Measurements from ENCODE around the gene TMEM140.
A peak's percentile ranks its signal among the peaks of the same experiment; 100 is the strongest.
"Not testable (repeated sequence)": the region's sequence is repeated elsewhere in the genome, so short reads cannot be mapped to it uniquely, and the experiment has no call there.

Gene TMEM140

DNA sequence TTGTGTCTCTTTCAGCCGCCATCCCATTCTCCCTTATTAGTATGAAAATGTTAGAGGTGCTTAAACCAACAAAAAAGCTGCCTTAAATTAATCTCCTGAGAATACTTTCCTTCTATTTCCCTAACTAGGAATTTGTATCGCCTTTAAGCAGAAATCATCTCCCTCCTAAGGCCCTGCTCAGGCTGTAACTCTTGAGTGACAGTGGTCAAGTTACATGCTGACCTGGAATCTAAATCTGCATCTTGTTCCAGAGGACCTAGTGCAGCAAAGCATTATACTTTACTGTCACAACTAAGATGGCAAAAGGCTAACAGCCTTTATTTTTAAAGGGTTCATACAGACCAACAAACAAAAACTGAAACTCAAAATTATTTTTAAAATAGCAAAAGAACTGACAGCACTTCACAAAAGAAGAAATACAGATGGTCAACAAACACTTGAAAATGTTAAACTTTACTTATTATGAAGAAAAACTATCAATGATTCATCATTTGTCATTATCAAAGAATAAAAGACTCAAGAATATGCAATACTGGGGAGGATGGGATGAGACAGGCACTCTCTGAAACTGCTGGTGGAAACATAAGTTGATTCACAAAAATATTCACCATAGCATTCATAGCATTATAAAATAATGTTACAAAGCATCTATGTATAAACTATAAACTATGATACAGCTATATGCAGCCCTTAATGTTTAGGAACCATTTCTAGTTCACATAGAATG lies 11.7 kb downstream of the TMEM140 start:
- no peak for DNase-seq

DNA sequence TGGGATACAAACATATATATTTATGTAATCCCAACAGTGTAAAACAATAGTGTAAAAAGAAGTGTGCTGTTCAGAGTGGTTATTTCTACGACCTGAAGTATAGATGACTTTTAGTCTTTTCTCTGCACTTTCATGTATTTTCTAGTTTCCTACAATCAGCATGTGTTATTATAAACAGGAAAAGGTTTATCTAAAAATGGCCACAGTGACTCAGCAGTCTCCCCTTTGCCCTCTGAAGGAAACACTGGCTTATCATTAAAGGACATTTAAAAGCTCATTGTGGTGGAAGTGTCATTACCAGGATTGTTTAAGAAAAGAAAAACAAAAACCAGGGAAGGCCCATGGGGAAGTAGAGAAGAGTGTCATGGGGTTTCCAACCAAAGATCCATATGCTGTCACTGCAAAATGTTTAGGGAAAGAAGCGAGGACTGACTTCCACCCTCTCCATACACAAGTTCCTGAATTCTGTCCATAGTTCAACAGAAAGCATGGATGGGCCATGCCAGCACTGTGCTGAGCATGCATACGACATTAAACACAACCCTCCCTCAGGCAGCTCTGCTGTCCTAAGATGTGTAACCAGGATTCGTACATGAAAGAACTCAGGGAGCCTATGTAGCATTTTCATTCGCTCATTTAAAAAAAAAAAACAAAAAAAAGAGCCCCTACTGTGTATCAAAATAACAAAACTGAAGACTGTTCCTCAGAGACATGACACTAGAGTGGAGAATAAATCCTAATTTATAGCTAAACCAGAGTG lies 12.4 kb downstream of the TMEM140 start:
- DNase-seq, result no peak

DNA sequence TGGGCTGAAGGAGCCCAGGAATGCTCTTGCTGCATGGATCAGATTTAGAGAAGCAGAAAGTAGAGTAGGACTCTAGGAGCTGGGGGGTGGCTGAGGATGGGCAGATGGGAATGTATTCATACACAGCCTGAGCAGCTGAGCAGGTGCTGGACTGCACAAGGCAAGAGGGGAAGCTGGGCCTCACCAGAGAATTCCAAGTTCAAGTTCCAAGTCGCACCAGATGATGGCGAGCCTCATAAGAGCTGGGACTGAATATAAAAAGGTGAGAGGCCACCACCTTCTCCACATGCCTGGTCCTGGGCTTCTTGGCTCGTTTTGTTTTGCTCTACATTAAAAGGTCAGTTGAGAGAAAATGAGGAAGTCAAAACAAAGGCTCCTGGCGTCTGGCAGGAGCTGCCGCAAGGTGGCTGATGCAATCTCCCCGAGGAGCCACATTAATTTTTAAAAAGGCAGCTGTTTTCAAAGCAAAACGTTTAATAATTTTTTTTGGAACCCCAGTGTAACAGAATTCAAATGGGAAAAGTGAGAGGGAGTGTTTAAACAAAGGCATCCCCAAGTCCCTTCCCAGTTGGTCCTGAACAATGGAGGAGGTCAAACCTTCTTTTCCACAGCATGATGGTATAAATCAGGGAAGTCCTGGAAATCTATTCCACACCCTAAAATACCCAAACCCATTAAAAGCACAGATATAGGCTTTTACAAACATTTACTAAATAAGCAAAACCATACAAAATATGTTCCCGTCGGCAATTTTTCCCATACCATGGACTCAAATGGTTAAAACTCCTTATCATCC lies 13.2 kb downstream of the TMEM140 start:
- no peak for DNase-seq

DNA sequence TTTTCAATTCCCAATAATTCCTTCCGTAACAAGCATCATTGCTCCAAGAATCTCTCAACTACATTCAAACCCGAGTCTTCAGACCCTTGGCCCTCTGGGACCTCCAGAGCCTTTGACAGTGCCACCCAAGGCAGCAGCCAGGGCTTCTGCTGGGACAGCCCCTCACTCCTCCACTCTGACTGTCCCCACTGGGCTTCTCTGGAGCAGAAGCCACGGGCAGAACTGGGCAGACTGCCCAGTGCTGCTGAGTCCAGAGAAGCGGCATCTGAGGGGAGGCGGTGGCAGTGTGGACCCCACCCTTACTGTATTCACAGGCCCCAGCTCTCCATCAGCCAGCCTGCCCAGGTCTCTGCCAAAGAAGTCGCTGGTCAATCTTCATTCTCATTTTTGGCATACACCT lies 13.8 kb downstream of the TMEM140 start:
- no peak for DNase-seq

DNA sequence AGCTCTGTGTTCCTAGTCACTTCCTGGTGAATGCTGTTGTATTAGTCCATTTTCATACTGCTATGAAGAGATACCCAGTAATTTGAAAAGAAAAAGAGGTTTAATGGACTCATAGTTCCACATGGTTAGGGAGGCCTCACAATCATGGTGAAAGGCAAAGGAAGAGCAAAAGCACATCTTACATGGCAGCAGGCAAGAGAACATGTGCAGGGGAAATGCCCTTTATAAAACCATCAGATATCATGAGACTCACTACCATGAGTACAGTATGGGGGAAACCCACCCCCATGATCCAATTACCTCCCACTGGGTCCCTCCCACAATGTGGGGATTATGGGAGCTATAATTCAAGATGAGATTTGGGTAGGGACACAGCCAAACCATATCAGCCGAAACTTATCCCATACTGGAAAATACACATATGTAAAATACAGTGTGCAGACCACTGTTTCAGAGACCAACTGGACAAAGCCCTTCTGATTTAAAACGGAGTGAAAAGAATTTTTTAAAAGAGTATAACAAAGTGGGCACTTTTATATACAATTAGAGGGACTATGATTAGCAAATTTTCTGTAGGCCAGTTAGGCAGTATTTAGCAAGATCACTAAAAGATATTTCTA lies 14.6 kb downstream of the TMEM140 start:
- no peak for DNase-seq

DNA sequence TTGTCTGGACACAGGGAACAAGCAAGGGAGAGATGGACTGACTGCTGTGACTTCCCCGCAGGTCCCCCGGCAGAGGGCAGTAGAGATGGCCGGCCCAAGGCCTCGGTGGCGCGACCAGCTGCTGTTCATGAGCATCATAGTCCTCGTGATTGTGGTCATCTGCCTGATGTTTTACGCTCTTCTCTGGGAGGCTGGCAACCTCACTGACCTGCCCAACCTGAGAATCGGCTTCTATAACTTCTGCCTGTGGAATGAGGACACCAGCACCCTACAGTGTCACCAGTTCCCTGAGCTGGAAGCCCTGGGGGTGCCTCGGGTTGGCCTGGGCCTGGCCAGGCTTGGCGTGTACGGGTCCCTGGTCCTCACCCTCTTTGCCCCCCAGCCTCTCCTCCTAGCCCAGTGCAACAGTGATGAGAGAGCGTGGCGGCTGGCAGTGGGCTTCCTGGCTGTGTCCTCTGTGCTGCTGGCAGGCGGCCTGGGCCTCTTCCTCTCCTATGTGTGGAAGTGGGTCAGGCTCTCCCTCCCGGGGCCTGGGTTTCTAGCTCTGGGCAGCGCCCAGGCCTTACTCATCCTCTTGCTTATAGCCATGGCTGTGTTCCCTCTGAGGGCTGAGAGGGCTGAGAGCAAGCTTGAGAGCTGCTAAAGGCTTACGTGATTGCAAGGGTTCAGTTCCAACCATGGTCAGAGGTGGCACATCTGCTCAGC lies 16.6 kb downstream of the TMEM140 start:
- DNase-seq, result no peak

DNA sequence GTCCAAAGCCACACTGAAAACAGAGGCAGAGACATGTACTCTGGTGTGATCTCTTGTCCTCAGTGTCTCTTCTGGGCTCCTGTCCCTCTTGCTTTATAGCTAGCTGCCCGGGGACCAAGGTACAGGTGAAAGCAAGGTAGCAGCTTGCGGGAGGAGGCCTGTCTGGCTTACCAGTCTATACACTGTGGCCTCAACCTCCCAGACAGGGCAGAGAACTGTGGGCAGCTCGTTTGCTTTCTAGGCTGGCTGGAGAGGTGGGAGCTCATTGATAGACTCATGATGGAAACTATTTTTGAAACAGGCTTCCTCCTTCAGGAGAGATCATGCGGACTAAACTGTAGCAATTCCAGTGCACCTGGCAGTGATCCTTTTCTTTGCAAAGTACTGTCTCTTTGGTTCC lies 18.0 kb downstream of the TMEM140 start:
- no peak for DNase-seq

DNA sequence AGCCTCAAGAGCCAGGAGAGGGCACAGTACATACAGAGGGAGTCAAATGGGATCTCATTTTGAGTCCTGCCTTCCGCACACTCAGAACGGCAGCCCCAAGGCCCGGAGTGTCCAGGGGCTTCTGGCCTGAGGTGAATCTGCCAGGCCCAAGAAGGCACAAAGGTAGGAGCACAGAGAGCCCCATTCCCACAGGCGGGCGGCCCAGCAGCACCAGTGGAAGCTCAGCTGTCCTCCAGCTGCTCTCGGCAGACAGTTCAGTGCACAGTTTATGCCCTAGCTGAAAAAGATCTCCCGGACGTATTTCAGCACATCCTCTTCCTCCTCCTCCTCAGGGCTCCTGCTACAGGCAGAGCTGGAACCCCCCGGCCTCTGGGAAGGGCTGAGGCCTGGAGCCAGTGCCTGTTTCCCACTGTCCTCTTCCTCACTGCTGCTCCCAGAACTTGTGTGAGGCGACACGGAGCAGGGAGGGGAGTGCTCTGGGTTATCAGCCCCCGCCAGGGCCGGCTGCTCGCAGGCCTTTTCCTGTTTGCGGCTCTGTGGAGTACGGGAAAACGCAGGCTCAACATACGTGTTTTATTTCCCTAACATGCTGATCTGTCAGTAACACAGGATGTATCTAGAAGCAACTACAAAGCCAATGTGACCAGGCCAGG lies 18.6 kb downstream of the TMEM140 start:
- no peak for DNase-seq

DNA sequence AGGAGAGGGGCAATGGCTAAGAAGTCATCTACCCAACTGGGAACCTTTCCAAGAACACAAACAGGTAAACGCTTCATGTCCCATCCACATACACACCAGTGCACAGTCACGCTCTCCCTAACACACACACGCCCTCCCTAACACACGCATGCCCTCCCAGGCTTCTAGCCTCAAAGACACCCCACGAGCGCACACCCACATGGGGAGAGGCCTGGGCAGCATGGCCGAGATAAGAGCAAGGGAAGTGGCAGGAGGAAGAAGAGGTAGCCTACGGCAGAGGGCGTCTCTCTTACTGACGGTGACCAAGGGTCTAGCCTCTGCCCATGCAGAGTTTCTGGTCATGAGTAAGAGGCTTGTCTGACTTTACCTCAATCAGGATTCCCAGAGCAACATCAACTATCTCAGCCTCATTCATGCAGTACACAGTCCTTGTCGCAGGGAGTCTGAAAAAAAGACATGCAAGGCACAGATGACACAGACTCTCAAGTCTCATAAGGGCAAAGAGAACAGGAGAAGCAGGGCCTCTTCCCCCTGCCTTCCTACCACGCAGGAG lies 19.6 kb downstream of the TMEM140 start:
- DNase-seq, result no peak

DNA sequence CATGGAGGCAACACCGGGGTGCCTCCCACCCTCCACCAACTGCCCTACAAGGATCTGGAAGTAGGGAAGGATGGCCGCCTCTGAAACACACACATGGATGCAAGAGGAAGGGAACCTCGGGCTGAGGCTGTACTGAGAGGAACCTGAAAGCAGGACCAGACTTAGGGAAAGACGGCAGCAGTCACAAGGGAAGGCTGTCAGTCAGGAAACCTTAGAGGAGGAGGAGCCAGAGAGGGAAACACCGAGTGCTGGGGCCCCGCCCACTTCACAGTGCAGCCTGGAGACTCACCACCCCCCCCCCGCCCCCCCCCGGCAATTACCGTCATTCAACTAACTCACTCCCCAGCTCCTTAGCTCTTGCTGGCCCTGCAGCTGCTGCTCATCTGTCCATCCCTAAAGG lies 20.1 kb downstream of the TMEM140 start:
- no peak for DNase-seq

DNA sequence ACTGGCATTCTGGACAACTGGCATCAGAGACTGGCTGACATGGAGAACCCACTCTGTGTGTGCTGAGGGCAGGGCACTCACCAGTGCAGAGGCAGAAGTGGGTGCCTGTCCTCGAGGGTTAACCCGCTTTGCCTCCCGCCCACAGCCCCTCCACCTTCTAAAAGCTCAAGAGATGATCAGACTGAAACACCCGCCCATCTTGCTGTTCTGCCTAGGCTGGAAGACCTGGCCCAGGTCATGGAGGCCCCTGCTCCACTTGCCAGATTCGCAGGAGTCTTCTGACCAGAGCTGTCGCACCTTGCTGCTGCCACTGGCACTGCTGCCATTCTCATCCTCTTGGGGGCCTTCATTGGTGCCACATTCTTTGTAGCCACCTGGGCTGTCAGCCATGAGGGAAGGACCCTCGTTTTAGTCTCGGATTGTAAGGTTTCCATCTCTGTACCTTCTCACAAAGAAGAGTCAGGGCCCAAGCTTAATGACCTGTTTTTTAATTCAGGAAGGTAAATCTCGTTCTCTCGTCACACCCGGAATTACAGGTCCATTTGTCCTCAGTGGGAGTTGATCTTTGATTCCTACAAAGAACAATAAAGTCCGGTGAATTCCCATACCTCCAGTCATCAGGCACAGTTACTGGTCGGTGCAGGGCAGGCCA lies 20.7 kb downstream of the TMEM140 start:
- no peak for DNase-seq

DNA sequence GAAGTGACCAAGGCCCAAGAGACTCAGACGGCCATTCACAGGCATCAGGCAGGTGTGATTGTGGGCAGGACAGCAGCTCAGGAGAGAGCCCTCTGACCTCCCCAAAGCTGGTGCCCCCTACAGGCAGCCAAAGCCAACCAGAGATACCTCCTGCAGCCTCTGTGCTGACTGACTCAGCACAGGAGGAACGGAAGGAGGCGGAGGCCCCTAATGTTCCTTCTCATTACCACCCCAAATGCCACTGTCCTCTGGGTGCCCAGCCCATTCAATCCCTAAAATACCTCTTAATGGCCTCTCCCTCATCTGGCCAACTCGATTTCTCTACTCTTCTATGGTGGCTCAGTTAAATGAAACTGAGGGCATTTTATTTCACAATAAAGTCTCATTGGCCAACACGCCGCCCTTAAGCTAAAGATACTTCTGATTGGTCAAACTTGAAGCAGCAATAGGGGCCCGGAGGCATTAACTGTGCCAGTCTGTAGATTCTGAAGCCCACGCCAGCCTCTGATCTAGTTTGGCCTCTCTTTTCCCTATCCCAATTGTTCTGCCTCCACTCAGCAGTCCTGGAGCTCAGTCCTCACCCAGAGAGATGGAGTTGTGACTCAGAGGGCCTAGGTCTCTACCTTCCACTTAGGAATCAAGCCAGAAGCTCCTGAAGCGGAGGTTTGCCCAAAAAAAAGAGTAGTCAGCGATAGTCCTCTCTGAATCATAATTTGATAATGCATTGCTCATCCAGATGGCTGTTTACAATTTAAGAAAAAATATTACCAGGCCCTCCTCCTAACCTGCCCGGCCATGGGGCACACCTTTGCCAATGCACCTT lies 21.5 kb downstream of the TMEM140 start:
- DNase-seq, result peak; percentile 7

DNA sequence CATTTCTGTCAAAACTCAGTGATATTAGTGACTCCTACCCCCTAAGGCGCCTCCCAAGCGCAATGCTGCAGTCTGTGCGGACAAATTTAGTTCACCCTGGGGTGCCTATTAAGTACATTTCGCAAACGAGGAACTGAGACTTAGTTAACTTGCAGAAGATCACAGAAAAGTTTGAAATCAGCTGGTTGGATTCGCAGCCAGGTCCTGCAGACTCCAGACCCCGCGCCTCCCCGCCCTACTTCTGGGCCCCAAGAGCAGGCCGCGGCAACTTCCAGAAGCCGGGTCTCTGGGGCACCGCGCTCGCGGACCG lies 22.0 kb downstream of the TMEM140 start:
- DNase-seq, result no peak

DNA sequence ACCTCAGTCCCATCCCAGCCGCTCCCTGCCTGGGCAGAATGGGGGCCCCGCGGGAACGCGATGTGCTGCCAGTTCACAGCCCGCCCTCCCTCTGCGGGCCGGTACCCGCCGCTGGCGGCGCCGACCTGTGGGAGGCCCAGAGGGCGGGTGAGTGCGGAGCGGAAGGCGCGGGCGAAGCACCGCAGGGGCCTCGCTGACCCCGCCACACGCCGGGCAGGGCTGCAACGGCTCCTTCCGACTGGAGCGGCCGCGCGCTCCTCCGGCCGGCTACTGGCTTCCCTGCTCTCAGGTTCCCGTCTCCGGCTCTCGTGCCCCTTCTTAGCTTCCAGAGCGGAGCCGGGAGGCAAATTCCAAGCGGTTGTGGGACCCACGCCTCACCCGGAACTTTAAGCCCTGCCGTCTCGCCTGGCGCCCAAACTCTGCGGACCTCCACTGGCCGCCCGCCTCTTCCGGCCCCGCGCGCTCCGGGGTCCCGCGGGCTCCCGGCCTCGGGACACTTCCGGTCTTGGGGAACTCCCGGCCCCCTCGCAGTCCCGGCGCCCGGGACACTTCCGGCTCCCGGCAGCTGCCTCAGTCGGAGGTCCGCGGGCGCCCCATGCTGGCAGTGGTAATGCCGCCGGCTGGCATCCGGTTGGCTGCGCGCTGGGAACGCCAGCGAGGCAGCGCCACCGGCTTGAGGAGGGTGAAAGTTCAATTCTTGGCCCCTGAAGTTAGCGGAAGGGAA lies 22.6 kb downstream of the TMEM140 start, which contains the start of gene CYREN:
TSS of gene CYREN (minus strand) at position 434 of the 724 bp plus-strand sequence. CDS start 1,785 bp downstream, outside the sequence.
- DNase-seq, result peak; percentile 91

DNA sequence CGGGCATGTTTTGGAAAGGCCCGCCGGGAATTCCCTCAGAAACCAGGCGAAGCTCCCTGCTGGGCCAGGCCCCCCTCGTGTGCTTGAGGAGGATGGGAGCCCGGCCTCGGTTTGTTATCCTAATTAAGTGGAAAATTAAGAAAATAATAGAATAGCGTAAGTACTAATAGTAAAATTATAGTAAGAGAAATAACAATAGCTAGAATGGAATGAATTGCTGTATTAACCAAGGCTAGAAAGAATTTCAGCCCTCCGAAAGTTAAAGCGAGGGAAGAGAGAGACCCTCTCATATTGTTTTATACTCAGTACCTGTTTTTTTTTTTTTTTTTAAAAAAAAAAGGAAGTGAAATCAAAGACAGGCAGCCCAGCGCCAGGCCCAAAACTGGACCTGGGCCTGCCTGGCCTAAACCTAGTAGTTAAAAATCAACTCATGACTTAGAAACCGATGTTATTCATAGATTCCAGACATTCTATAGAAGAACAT lies 23.2 kb downstream of the TMEM140 start:
- not testable (repeated sequence) for DNase-seq

DNA sequence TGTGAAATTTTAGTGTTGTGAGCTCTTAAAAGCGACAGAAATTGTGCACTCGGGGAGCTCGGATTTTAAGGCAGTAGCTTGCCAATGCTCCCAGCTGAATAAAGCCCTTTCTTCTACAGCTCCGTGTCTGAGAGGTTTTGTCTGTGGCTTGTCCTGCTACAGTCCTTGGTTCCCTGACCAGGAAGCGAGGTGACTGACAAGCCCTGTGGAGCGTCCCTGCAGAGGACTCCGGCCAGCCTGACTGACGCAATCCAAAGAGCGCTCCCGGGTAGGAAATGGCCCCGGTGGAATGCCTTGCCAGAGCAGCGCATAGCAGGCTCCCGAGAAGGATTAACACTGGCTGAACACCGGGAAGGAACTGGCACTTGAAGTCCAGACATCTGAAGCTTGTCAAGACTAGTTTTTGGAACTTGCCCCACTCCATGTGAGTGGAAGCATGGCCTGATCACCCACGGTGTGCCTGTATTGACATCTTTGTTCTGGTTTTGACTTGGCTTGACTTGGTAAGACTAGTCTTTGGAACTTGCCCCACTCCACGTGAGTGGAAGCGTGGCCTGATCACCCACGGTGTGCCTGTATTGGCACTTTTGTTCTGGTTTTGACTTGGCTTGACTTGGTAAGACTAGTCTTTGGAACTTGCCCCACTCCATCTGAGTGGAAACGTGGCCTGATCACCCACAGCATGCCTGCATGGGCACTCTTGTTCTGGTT lies 23.9 kb downstream of the TMEM140 start:
- DNase-seq, result not testable (repeated sequence)

DNA sequence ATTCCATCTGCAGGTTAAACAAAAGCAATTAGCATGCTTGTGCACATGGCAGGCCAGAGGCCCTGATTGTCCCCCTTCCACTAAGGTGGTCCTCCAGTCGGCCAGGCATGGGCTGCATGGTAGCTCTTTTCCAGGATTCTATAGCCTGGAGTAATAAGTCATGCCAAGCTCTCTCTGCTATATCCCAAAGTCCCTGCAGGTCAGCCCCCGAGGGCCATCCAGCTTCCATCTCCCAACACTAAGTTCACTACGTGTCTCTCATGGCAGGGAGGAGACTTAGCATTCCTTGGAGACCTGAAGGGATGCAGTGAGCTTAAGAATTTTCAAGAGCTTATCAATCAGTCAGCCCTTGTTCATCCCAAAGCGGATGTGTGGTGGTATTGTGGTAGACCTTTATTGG lies 26.0 kb downstream of the TMEM140 start:
- not testable (repeated sequence) for DNase-seq

DNA sequence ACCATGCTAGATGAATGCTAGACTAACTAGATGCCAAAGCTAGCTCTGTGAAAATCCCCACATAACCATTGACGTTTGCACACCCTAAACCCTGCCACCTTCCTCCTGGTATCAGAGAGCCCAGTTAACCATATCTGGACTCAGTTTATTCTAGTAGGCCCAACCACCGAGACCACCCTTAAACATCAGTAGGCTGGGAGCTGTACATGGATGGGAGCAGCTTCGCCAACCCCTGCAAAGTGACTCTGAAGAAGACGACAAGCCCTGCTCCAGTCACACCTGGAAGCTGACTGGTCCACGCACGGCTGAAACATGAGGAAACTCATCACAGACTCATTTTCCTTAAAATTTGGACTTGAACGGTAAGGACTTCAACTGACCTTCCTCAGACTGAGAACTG lies 27.1 kb downstream of the TMEM140 start:
- DNase-seq, result no peak

DNA sequence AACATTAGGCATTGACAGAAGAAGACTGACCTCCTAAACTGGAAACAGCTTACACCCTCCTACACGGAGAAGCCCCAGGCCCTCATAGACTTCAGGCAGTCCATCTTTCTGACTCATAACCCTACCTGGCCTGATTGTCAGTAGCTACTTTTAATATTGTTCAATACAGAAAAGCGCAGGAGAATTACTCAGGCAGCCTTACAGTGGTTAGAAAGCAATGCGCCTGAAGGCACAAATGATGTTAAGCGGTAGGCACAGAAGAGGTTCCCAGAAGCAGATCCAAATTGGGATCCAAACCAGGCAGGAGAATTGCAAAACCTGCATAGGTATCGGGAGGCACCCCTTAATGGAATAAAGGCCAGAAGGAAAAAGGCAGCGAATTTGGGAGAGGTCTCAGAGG lies 28.1 kb downstream of the TMEM140 start:
- no peak for DNase-seq

Measured in DMS153 (cell line).